Measurements from ENCODE around the gene NHERF2.

Gene NHERF2

DNA sequence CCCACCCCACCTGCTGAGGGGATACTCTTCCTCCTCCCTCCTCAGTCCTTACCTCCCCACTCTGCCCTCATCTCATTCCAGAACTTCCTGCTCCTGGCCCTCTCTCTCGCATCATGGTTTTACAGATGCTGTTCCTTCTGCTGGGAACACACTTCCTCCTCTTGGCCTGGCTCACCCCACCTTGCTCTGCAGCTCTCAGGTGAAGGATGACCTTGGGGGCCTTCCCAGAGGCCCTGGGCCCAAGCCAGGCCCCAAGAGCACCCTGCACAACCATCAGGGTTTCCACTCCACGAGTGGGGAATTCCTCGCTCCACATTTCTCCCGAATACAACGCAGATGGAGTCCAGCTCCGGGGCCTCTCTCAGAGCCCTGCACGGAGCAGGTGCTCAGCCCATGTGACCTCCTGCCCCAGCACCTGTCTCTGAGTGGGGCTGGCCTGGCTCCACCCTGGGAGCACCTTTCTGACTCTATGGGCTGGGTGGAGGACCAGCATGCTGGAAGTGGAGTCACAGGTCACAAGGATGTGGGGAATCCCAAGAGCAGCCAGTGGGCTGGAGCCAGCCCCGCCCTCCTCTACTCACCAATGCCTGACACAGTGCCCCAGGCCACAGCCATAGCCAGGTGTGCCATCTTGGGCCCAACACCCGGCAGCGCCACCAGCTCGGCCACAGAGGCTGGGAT lies 16.4 kb downstream of the NHERF2 start:
- peak; percentile 68 for DNase-seq

DNA sequence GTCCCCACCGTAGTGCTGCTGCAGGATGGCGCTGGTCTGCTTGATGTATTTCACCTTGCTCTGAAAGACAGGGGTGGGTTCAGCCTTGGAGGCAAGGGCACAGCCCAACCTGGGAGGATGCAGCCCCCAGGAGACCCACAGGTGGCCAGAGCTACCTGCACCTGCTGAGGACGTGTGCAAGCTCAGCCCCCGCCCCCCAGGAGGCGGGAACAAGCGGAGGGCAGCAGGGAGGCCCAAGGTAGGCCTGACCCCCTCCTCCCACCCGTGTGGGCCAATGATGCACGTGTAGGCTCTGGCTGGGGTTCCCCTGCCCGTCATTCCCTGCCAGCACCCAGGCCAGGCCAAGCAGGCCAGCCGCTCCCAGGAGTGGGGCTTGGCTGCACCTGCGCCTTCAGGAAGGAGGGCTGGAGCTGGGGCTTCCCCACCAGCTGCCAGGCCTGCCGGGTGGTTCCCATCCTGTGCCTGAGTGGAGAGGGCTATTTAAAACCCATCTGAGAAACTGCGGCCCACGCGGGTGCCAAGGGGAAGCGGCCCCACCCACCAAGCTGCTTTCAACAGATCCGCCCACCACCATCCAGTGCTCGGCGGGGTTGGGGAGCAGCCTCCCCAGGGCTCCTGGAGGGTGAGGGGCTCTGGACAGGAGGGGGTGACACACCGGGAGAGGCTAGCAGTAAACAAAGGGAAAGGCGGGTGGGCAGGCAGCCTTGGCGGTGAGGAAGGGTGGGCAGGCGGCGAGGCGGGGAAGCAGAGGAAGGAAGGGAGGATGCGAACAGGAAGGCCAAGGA lies 17.2 kb downstream of the NHERF2 start:
- DNase-seq, result peak; percentile 32

DNA sequence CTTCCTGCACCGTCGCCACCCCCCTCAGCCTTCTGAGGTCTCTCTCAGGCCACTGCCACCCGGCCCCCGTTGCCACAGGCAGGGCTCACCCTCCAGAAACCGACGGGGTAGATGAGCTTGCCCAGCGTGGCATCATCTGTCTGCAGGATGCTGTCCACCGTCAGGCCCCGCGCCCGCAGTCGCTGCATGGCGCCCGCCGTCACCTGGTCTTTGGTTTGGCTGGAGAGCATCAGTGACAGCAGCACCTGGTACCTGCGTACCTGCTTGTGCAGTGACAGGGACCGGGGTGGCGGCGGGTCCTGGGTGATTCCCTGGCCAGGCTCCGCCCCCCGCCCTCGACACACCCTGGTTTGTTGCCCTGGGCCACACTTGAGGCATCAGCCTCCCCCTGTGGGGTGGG lies 17.8 kb downstream of the NHERF2 start:
- DNase-seq, result no peak

- DNase-seq, result no peak
These were observed 19.5 kb downstream of the NHERF2 start for GRCh38 chr16:2045965-2046892.

GRCh38 chr16:2046893-2047329 lies 20.2 kb downstream of the NHERF2 start:
- DNase-seq, result no peak

DNA sequence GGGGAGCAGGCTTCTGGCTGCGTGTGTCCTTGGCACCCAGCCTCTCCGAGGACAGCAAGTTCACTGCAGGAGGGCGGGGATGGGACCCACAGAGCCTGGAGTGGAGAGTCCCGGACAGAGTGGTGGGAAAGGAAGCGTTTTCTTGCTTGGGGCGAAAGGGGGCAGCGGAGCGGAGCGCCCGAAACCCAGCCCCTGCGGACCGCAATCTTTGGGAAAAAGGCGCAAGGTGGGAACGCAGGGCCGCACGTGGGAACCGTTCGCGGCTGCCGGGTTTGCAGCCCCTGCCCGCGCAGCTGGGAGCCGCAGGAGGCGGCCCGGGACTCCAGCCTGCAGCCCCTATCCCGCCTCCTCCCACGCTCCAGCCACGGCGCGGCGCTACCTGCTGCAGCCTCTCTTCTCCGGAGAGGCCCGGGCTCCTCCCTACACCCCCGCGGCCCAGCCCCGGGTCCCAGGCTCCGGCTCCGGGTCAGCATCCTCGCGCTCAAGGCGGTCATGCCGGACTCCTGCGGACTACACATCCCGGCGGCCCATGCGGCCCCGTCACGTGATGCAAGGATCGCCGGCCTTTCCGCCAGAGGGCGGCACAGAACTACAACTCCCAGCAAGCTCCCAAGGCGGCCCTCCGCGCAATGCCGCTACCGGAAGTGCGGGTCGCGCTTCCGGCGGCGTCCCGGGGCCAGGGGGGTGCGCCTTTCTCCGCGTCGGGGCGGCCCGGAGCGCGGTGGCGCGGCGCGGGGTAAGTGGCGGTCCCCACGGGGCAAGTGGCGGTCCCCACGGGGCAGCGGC lies 20.8 kb downstream of the NHERF2 start, which contains the start of the genes NTHL1 and TSC2:
NTHL1 (minus strand) TSS at position 505 of the 786 bp plus-strand sequence; CDS start at position 494, 11 bp downstream.
TSC2 (plus strand) TSS at position 656 of the 786 bp plus-strand sequence. CDS start 631 bp downstream, outside the sequence.
- peak; percentile 81 for DNase-seq

DNA sequence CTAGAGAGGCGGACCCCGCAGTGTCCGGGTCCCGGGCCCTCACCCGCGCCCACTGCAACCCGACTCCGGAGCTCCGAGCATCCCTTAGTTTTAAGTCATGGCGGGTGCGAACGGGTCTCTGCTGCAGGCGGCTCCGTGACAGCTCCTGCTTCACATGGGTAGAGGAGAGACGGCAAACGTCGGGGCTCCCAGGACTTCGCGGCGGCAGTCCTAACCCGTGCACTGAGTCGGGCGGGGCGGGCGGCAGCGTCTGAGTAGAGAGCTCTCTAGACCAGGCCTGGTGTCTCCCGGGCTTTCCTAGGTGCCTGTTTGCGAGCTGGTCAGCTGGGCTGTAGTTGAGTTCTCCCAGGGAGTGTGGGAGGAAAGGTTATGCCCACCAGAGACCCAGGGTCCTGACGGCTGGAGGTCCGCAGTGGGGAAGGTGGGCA lies 21.4 kb downstream of the NHERF2 start:
- DNase-seq, result no peak

GRCh38 chr16:2053211-2053610 lies 26.5 kb downstream of the NHERF2 start:
- no peak for DNase-seq

- no peak for DNase-seq
These were observed 27.2 kb downstream of the NHERF2 start for GRCh38 chr16:2053897-2054296.

DNA sequence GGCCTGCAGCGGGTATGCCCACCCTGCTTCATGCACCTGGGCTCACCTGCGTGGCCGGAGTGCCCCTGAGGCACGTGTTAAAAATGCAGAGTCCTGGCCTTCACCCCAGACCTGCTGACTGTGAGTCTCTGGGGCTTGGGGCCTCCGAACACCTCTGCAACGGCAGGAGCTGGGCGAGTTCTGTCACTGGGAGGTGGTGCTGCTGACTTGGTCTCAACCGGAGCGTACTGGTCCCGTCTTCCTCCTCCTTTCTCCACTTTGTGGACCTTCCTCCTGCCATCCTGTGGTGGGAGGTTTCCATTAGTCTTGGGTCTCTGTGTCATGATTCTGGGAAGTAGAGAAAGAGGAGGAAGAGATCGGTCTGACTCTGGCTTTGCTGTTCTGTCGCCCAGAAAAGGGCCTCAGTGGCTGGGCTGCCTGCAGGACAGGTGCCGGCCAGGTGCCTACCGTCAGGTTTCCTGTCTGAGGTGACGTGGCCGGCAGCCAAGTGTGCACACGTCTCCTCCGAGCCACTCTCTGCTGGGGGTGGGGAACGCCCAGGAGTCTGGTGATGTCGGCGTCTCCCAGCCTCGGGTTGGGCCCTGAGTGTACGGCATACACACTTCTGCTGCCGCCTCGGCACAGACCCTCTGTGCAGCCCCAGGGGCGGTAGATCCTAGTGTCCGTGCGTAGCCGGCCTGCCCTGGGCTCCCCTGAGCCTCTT lies 28.0 kb downstream of the NHERF2 start:
- peak; percentile 74 for DNase-seq

DNA sequence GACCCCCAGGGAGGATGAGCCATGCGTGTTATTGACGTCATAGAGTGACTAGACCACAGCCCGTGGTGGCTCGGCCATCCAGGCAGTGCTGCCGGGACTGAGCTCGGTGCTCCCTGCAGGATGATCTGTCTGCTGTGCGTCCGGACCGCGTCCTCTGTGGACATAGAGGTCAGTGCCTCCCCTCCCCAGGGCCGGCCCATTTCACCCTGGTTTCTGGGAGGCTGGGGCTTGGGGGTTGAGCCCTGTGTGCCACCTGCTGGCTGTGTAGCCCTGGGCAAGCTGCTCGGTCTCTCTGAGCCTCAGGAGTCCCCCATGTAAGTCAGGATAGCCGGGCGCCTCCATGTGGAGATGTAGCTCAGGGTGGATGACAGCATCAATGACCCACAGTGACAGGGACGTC lies 29.4 kb downstream of the NHERF2 start:
- DNase-seq, result no peak

GRCh38 chr16:2056681-2057407 lies 30.1 kb downstream of the NHERF2 start:
- no peak for DNase-seq

GRCh38 chr16:2057438-2057837 lies 30.7 kb downstream of the NHERF2 start:
- no peak for DNase-seq

- no peak for DNase-seq
These were observed 31.7 kb downstream of the NHERF2 start for GRCh38 chr16:2058420-2058819.

DNA sequence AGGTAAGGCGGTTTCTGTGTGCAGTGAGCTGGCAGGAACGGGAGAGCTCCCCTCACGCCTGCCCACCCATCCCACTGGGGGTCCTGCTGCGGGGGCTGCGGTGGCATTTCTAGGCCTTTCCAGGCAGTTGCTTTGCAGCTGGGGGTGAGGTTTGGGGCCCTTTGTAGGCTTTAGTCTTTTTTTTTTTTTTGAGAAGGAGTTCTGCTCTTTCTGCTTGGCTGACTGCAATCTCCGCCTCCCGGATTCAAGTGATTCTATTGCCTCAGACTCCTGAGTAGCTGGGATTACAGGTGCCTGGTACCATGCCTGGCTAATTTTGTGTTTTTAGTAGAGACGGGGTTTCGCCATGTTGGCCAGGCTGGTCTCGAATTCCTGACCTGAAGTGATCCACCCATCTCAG lies 32.2 kb downstream of the NHERF2 start:
- no peak for DNase-seq

- DNase-seq, result no peak
These were observed 33.6 kb downstream of the NHERF2 start for GRCh38 chr16:2060346-2060745.

DNA sequence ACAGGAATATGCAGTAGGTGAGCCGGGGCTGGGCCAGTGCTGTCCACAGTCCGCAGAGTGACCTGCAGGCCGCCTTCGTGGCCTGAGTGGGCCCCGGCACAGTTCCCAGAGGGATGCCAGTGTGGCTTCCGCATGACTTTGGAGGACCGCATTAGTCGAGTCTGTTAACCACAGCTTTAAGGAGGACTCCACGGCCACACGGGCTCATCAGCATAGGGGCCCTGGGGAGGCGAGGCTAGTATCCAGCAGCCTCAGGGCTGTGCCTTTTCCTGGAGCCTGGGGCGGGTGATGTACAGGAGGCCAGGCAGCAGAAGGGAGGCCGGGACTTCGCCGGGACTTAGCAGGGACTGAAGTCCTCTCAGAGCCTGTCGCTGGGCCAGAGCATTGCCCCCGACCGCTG lies 34.3 kb downstream of the NHERF2 start:
- DNase-seq, result no peak

DNA sequence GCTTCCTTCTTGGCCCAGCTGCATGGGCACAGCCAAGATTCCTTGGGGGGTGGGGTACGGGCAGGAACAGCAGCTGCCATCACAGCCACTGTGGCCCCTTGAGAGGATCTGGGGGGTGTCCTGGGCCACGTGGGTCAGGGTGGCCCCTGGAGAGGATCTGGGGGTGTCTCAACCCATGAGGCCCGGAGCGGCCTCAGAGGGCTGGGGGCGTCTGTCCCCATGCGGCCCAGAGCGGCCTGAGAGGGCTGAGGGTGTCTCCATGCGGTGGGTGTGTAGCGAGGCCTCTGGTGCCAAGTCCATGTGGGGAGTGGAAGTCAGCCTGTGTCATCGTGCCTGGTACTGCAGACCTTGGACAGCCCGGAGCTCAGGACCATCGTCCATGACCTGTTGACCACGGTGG lies 34.8 kb downstream of the NHERF2 start:
- DNase-seq, result no peak

GRCh38 chr16:2062801-2063200 lies 36.1 kb downstream of the NHERF2 start:
- no peak for DNase-seq

- DNase-seq, result no peak
These were observed 37.2 kb downstream of the NHERF2 start for GRCh38 chr16:2063861-2064260.
